Adrenal gland (tissue), 12 donors: ENCODE results near the gene TMPRSS4. TPM values are rescaled to one million over a fixed set of nuclear protein-coding genes. Genes with fewer than 3 reads are reported as not detected.

Experiments
- DNase-seq, 7 donors: peaks; one replicate each; pipeline ENCODE4 v3.0.0-alpha.2; 2019 to 2020
- H3K27ac ChIP-seq, 5 donors: fragments of 200-600 bp; sonication (generic) in 4 of 5; 1 replicate in 3 of 5; 2 replicates in 2 of 5; pipeline versions ENCODE4 v1.5.1 to v1.8.0; 2016 to 2020; ENCODE audit warnings: mild to moderate bottlenecking in 1 of 5
- H3K27me3 ChIP-seq: fragments of 200-600 bp; 2 replicates; pipeline ENCODE4 v1.8.0; 2021
- H3K36me3 ChIP-seq, 2 donors: fragments of 200-600 bp; replicated peaks in 1 of 2; 1 replicate in 1 of 2; 2 replicates in 1 of 2; pipeline versions ENCODE4 v1.5.1 to v1.8.0; 2018 to 2022
- H3K4me1 ChIP-seq, 2 donors: fragments of 200-600 bp; replicated peaks in 1 of 2; 1 replicate in 1 of 2; 2 replicates in 1 of 2; pipeline versions ENCODE4 v1.5.1 to v1.8.0; 2018 to 2021
- H3K4me3 ChIP-seq, 4 donors: fragments of 200-600 bp; sonication (generic) in 3 of 4; one replicate each; pipeline ENCODE4 v1.5.1; 2016 to 2018
- H3K9me3 ChIP-seq, 3 donors: fragments of 200-600 bp; sonication (generic) in 1 of 3; replicated peaks in 1 of 3; 1 replicate in 2 of 3; 2 replicates in 1 of 3; pipeline versions ENCODE4 v1.5.1 to v1.8.0; 2016 to 2021
- POLR2A ChIP-seq, 2 donors: fragments of 450-650 bp; IDR thresholded peaks; one replicate each; pipeline ENCODE4 v1.6.1; 2017; ENCODE audit warnings: antibody characterized with exemption in 2 of 2, mild to moderate bottlenecking in 2 of 2, moderate library complexity in 1 of 2
- WGBS, 4 donors: extraction: QIAGEN DNeasy Blood & Tissue Kit in 2 of 4; methylation state at CpG; one replicate each; pipeline versions ENCODE4 v1.1.5 to v1.1.7; 2013 to 2017; 5-methylcytosine and 5-hydroxymethylcytosine counted together
- intact Hi-C, 2 donors: fragments of 100-400 bp; cut with DNase I; formaldehyde crosslinking; loops; one replicate each; pipeline versions ENCODE4 v1.14.1 to v1.15.0; 2022 to 2023
- polyA plus RNA-seq, 3 donors: library from polyadenylated mRNA; stranded (reverse); fragments of 200-250 nt in 2 of 3; fragments of 350-450 nt in 1 of 3; fragmentation: Illumina TruSeq in 1 of 3; extraction: RNeasy Lipid Tissue Mini Kit (QIAGEN cat#74804) in 1 of 3; gene quantifications; one replicate each; pipeline ENCODE4 v1.2.3, GENCODE V29; 2013 to 2014
- total RNA-seq, 9 donors: library from RNA; depleted of rRNA in 4 of 9; stranded (reverse); fragments of >200 nt in 4 of 9; fragments of 120-200 nt in 1 of 9; fragmentation: NEBNext Ultra II Directional in 1 of 9; extraction: Animal tissue kit (Norgen Biotek cat#: 25700) in 1 of 9; gene quantifications; one replicate each; pipeline versions ENCODE4 v1.1.0 to v1.2.4, GENCODE V29; 2013 to 2023
- TF ChIP-seq, protein P1 (sequence below), 6 experiments: fragments of 450-650 bp in 4 of 6; fragments of 200-600 bp in 2 of 6; sonication (generic) in 1 of 6; IDR thresholded peaks; 1 replicate in 5 of 6; 2 replicates in 1 of 6; pipeline versions ENCODE4 v1.5.1 to v1.8.0; 2016 to 2021; ENCODE audit warnings: antibody characterized with exemption in 6 of 6, mild to moderate bottlenecking in 2 of 6, moderate library complexity in 1 of 6
- donor health status: healthy with polysubstance abuse.
- donor health status: Bipolar disorder and iron deficiency.
- donor health status: DM: yes; HTN: yes; CAD: no.
- donor health status: DM: no; HTN: no; CAD: no.
- donor health status: DM: no; HTN: no; CAD: no.
- donor health status: DM: yes; HTN: yes; CAD: no.

Gene TMPRSS4
- total and polyA plus RNA-seq, 12 donors = 0.13 to 0.43 (median 0.27) TPM; not detected in 8

GRCh38 chr11:118124929-118125535 is 48.2 kb downstream of the TMPRSS4 start:
- intact Hi-C loops = no loop called here
- Histone ChIP-seq H3K27ac (no peak overlapping the region), H3K4me3 (no peak overlapping the region), H3K9me3 (no peaks in the 10 kb centered on the region), H3K36me3 (no peaks in the 10 kb centered on the region), H3K4me1 (peaks cover 0 to 10% of the 10 kb centered on the region in 2 donors), H3K27me3 (no peaks in the 10 kb centered on the region)
- TF ChIP-seq POLR2A (IDR thresholded peaks at IDR 0.05) = no peak
- TF ChIP-seq, protein P1, sequence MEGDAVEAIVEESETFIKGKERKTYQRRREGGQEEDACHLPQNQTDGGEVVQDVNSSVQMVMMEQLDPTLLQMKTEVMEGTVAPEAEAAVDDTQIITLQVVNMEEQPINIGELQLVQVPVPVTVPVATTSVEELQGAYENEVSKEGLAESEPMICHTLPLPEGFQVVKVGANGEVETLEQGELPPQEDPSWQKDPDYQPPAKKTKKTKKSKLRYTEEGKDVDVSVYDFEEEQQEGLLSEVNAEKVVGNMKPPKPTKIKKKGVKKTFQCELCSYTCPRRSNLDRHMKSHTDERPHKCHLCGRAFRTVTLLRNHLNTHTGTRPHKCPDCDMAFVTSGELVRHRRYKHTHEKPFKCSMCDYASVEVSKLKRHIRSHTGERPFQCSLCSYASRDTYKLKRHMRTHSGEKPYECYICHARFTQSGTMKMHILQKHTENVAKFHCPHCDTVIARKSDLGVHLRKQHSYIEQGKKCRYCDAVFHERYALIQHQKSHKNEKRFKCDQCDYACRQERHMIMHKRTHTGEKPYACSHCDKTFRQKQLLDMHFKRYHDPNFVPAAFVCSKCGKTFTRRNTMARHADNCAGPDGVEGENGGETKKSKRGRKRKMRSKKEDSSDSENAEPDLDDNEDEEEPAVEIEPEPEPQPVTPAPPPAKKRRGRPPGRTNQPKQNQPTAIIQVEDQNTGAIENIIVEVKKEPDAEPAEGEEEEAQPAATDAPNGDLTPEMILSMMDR (IDR thresholded peaks at IDR 0.05) = no peak
- DNase-seq = no peak
- WGBS, 4 donors = 77 to 83% (median 81%) methylated on average over 8 of the region's 8 CpGs

GRCh38 chr11:118126082-118126838 is 49.4 kb downstream of the TMPRSS4 start:
- H3K27me3 ChIP-seq = no peaks in the 10 kb centered on the region
- H3K4me1 ChIP-seq = peaks cover 0 to 10% of the 10 kb centered on the region in 2 donors
- DNase-seq = no peak
- WGBS, 4 donors = 78 to 89% (median 85%) methylated on average over 7 of the region's 7 CpGs
- no peak overlapping the region for H3K4me3 ChIP-seq
- H3K27ac ChIP-seq = no peak overlapping the region
- no peak for TF ChIP-seq POLR2A (IDR thresholded peaks at IDR 0.05)
- TF ChIP-seq, protein P1 (IDR thresholded peaks at IDR 0.05) = no peak
- intact Hi-C loops = no loop called here
- H3K36me3 ChIP-seq = no peaks in the 10 kb centered on the region
- no peaks in the 10 kb centered on the region for H3K9me3 ChIP-seq

- H3K9me3 ChIP-seq = no peaks in the 10 kb centered on the region
- no peaks in the 10 kb centered on the region for H3K36me3 ChIP-seq
- WGBS, 4 donors = 19 to 45% (median 38%) methylated on average over 4 of the region's 4 CpGs
- no peaks in the 10 kb centered on the region for H3K27me3 ChIP-seq
- H3K4me1 ChIP-seq = peaks cover 0 to 10% of the 10 kb centered on the region in 2 donors
- intact Hi-C loops = no loop called here
- no peak for DNase-seq
- H3K27ac ChIP-seq = no peak overlapping the region
- no peak overlapping the region for H3K4me3 ChIP-seq
- TF ChIP-seq POLR2A (IDR thresholded peaks at IDR 0.05) = no peak
- TF ChIP-seq, protein P1 (IDR thresholded peaks at IDR 0.05) = no peak
Observed at GRCh38 chr11:118128310-118128709, 51.4 kb downstream of the TMPRSS4 start.

DNA sequence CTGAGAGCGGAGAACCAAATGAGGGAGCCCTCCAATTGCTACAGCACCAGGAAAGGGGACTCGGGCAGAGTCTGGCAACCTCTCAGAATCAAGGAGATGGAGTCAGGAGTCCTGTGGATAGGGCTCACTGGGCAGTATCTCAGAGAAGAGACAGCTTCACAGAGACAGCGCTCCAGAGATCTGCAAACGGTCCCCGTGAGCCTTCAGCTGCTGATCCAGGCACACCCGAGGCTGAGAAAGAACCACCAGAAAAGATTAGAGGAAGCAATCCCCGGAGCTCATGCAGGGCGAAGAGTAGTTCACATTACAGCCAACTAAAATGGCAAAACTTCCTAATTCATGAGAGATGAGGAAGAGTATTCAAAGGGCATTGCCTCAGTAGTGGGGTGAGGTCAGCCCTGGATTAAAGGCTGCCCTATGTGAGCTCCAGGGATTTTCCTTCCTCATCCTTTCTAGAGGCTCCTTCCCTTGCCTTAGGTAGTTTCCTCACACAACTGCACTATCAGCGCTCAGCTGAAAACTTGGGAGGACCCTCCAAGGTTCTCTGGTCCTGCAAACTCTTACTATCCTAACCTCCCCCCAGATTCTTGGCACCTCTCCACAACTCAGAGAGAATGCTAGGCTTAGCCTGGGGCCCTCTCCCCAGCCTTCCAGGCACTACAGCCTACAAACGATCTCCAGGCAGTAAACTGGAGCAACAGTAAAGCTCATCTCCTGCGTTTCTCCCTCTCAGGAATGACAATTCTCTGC is 52.0 kb downstream of the TMPRSS4 start:
- WGBS, 4 donors = 56 to 66% (median 61%) methylated on average over 11 of the region's 11 CpGs
- H3K27ac ChIP-seq = no peak overlapping the region
- H3K4me3 ChIP-seq = no peak overlapping the region
- no peaks in the 10 kb centered on the region for H3K27me3 ChIP-seq
- TF ChIP-seq POLR2A (IDR thresholded peaks at IDR 0.05) = no peak
- TF ChIP-seq, protein P1 (IDR thresholded peaks at IDR 0.05) = no peak
- no peaks in the 10 kb centered on the region for H3K9me3 ChIP-seq
- intact Hi-C loops = no loop called here
- no peaks in the 10 kb centered on the region for H3K36me3 ChIP-seq
- no peak for DNase-seq
- peaks cover 0 to 10% of the 10 kb centered on the region in 2 donors for H3K4me1 ChIP-seq
